IMR-90 (cell line): Measurements from ENCODE around the gene CNIH1. TPM values are rescaled to one million over a fixed set of nuclear protein-coding genes. Genes with fewer than 3 reads are reported as not detected.
A peak's percentile ranks its signal among the peaks of the same experiment; 100 is the strongest.

ENCODE experiments used
- ATAC-seq: fragments of 200-7000 bp; cut with Tn5 transposase; 2 replicates; pipeline ENCODE4 v1.9.1; 2020; ENCODE audit warnings: low read depth, mild to moderate bottlenecking, moderate library complexity
- BruUV-seq: library from RNA; stranded (reverse); fragments of 400-500 nt; replicated peaks from 2 replicates; lab custom pipeline; 2021; lab: Mats Ljungman, UMichigan
- CTCF ChIA-PET: fragments of 300-600 bp; formaldehyde crosslinking; extraction: SDS; loops from one replicate; lab custom pipeline; 2021; ENCODE audit warnings: antibody characterized with exemption; lab: Yijun Ruan, JAX
- POLR2A ChIA-PET: fragments of 300-600 bp; sonication (Branson Sonifier 250); formaldehyde crosslinking; loops from one replicate; lab custom pipeline; 2022; ENCODE audit warnings: antibody characterized with exemption; ENCODE audit not compliant: unreplicated experiment; lab: Charles Lee
- DNase-seq: peaks from one replicate; pipeline ENCODE4 v3.0.0; 2013
- H2AFZ ChIP-seq: replicated peaks from 2 replicates; pipeline ENCODE3; 2013; ENCODE audit warnings: low read length, mild to moderate bottlenecking; ENCODE audit not compliant: poor library complexity
- H2AK5ac ChIP-seq: 2 replicates; pipeline ENCODE4 v1.6.1; 2013; ENCODE audit warnings: low read depth, low read length, inconsistent platforms
- H2AK9ac ChIP-seq: replicated peaks from 2 replicates; pipeline ENCODE3; 2013; ENCODE audit warnings: mild to moderate bottlenecking, low read depth, low read length, moderate library complexity; ENCODE audit not compliant: poor library complexity
- H2BK120ac ChIP-seq: 2 replicates; pipeline ENCODE4 v1.6.1; 2013; ENCODE audit warnings: low read depth, low read length, inconsistent platforms
- H2BK15ac ChIP-seq: 3 replicates; pipeline ENCODE4 v1.6.1; 2013; ENCODE audit warnings: low read depth, low read length, inconsistent platforms
- H2BK20ac ChIP-seq: 2 replicates; pipeline ENCODE4 v1.6.1; 2013; ENCODE audit warnings: low read depth, mild to moderate bottlenecking, inconsistent platforms, low read length, moderate library complexity
- H2BK5ac ChIP-seq: 2 replicates; pipeline ENCODE4 v1.6.1; 2013; ENCODE audit warnings: mild to moderate bottlenecking, low read depth, low read length, inconsistent platforms; ENCODE audit not compliant: poor library complexity, severe bottlenecking
- H3K14ac ChIP-seq: replicated peaks from 2 replicates; pipeline ENCODE4 v1.6.1; 2013; ENCODE audit warnings: low read depth, low read length, inconsistent platforms
- H3K18ac ChIP-seq: 2 replicates; pipeline ENCODE4 v1.6.1; 2013; ENCODE audit warnings: low read depth, low read length, control low read depth
- H3K23ac ChIP-seq: 2 replicates; pipeline ENCODE4 v1.6.1; 2013; ENCODE audit warnings: low read depth, low read length, inconsistent platforms
- H3K27ac ChIP-seq: 2 replicates; pipeline ENCODE4 v1.5.1; 2013; ENCODE audit warnings: mild to moderate bottlenecking, control low read depth, low read length; ENCODE audit not compliant: insufficient read depth
- H3K27me3 ChIP-seq: 2 replicates; pipeline ENCODE4 v1.6.1; 2013; ENCODE audit warnings: low read length; ENCODE audit not compliant: control insufficient read depth, insufficient read depth
- H3K36me3 ChIP-seq: 2 replicates; pipeline ENCODE4 v1.6.1; 2013; ENCODE audit warnings: low read length, mixed read lengths; ENCODE audit not compliant: control insufficient read depth, insufficient read depth
- H3K4ac ChIP-seq: 2 replicates; pipeline ENCODE4 v1.6.1; 2013; ENCODE audit warnings: low read depth, low read length, inconsistent platforms
- H3K4me1 ChIP-seq: 2 replicates; pipeline ENCODE4 v1.6.1; 2013; ENCODE audit warnings: low read length, mixed read lengths; ENCODE audit not compliant: control insufficient read depth, insufficient read depth
- H3K4me2 ChIP-seq: 2 replicates; pipeline ENCODE4 v1.6.1; 2013; ENCODE audit warnings: low read depth, mild to moderate bottlenecking, control low read depth, low read length, moderate library complexity
- H3K4me3 ChIP-seq: 2 replicates; pipeline ENCODE4 v1.5.1; 2013; ENCODE audit warnings: low read depth, mild to moderate bottlenecking, control low read depth, low read length, moderate library complexity; ENCODE audit not compliant: insufficient read depth
- H3K56ac ChIP-seq: 2 replicates; pipeline ENCODE4 v1.6.1; 2013; ENCODE audit warnings: low read length, inconsistent platforms; ENCODE audit not compliant: insufficient read depth; ENCODE audit errors: extremely low read depth
- H3K79me1 ChIP-seq, 2 experiments: 2 replicates each; pipeline ENCODE4 v1.6.1; 2013; ENCODE audit warnings: low read length in 2 of 2, inconsistent platforms in 1 of 2, low read depth in 1 of 2
- H3K9ac ChIP-seq: 2 replicates; pipeline ENCODE4 v1.6.1; 2013; ENCODE audit warnings: low read depth, low read length, control low read depth
- H3K9me1 ChIP-seq: 2 replicates; pipeline ENCODE4 v1.6.1; 2013; ENCODE audit warnings: low read length, inconsistent platforms; ENCODE audit not compliant: insufficient read depth
- H3K9me3 ChIP-seq: 2 replicates; pipeline ENCODE4 v1.6.1; 2013; ENCODE audit warnings: low read length; ENCODE audit not compliant: control insufficient read depth, insufficient read depth
- H4K20me1 ChIP-seq: 2 replicates; pipeline ENCODE4 v1.6.1; 2013; ENCODE audit warnings: low read length, inconsistent platforms; ENCODE audit not compliant: insufficient read depth
- H4K5ac ChIP-seq: 2 replicates; pipeline ENCODE4 v1.6.1; 2013; ENCODE audit warnings: mild to moderate bottlenecking, low read depth, low read length, control low read depth
- H4K8ac ChIP-seq, 2 experiments: 2 replicates each; pipeline ENCODE4 v1.6.1; 2013; ENCODE audit warnings: low read depth in 2 of 2, low read length in 2 of 2, control low read depth in 1 of 2, inconsistent platforms in 1 of 2
- H4K91ac ChIP-seq: 2 replicates; pipeline ENCODE4 v1.6.1; 2013; ENCODE audit warnings: low read depth, low read length, inconsistent platforms; ENCODE audit not compliant: insufficient read depth
- CEBPB ChIP-seq: IDR thresholded peaks from 2 replicates; pipeline ENCODE4 v1.6.1; 2012; ENCODE audit warnings: low read depth, low read length, improper control_type of control experiment
- MAZ ChIP-seq: IDR thresholded peaks from 2 replicates; pipeline ENCODE4 v1.6.1; 2012; ENCODE audit warnings: low read depth, mild to moderate bottlenecking, low read length, improper control_type of control experiment, moderate library complexity, borderline replicate concordance
- POLR2A ChIP-seq: IDR thresholded peaks from 2 replicates; pipeline ENCODE4 v1.6.1; 2012; ENCODE audit warnings: mild to moderate bottlenecking, low read depth, low read length
- RAD21 ChIP-seq: IDR thresholded peaks from 2 replicates; pipeline ENCODE4 v1.6.1; 2012; ENCODE audit warnings: low read length, improper control_type of control experiment
- RFX5 ChIP-seq: IDR thresholded peaks from 2 replicates; pipeline ENCODE4 v1.8.0; 2012; ENCODE audit warnings: low read depth, mild to moderate bottlenecking, low read length, moderate library complexity
- USF2 ChIP-seq: fragments of 150-350 bp; IDR thresholded peaks from 2 replicates; pipeline ENCODE4 v1.6.1; 2017; ENCODE audit warnings: mild to moderate bottlenecking, antibody characterized with exemption, low read length, low read depth
- WGBS, 2 experiments: methylation state at CpG; one replicate each; pipeline versions ENCODE4 v1.1.5 to v1.1.7; 2013; ENCODE audit warnings: missing lambda C conversion rate in 2 of 2; ENCODE audit not compliant: insufficient read length in 1 of 2; ENCODE audit errors: extremely low coverage in 2 of 2; 5-methylcytosine and 5-hydroxymethylcytosine counted together
- dilution Hi-C: fragments of 300-500 bp; cut with HindIII; formaldehyde crosslinking; loops from one replicate; pipeline ENCODE4 v1.14.3; 2018; ENCODE audit warnings: low sequenced_read_pairs; ENCODE audit not compliant: unreplicated experiment
- in situ Hi-C: fragments of 300-500 bp; cut with MboI; formaldehyde crosslinking; loops from 3 replicates; pipeline ENCODE4 v1.14.3; 2019; ENCODE audit warnings: low sequenced_read_pairs, inconsistent platforms, mixed read lengths
- intact Hi-C: fragments of 100-400 bp; cut with micrococcal nuclease; formaldehyde crosslinking; loops from 2 replicates; pipeline ENCODE4 v1.10.0; 2022
- polyA plus RNA-seq, 3 experiments: library from polyadenylated mRNA; depleted of rRNA; stranded (reverse); fragments of >200 nt; gene quantifications; 2 replicates each; pipeline ENCODE4 v1.2.3, GENCODE V29; 2012; ENCODE audit warnings: low replicate concordance in 1 of 3
- total RNA-seq: library from RNA; depleted of rRNA; stranded (reverse); fragments of >200 nt; gene quantifications from 2 replicates; pipeline ENCODE4 v1.2.3, GENCODE V29; 2012

The CNIH1 gene
- total and polyA plus RNA-seq, 2 of the 4 experiments (the other 2 are of a cell fraction): 244 to 284 TPM

- POLR2A ChIA-PET: no interaction called here
- no peaks in the 10 kb centered on the region for H3K4me1 ChIP-seq
- no peak overlapping the region for H3K14ac ChIP-seq
- peaks cover 6 to 7% of the 10 kb centered on the region in 2 experiments for H3K79me1 ChIP-seq
- CTCF ChIA-PET: interaction anchor here (0.7 kb wide), 1 partner anchor 17 kb away, joined by 3 read pairs; no protein-coding TSS in a partner anchor
- dilution Hi-C loops: no loop called here
- H4K91ac ChIP-seq: no peak overlapping the region
- no peak overlapping the region for H3K4me2 ChIP-seq
- no peak overlapping the region for H3K23ac ChIP-seq
- peak; percentile 17 for DNase-seq
- H3K9me1 ChIP-seq: no peaks in the 10 kb centered on the region
- intact Hi-C loops: no loop called here
- H2BK20ac ChIP-seq: no peak overlapping the region
- no TSS peak for BruUV-seq
- ATAC-seq: no peak; the same call in 1 of the 2 replicates
- no peak overlapping the region for H4K5ac ChIP-seq
- H2AFZ ChIP-seq: no peak overlapping the region
- H3K18ac ChIP-seq: no peak overlapping the region
- H3K27ac ChIP-seq: no peak overlapping the region
- no peak for TF ChIP-seq MAZ
- no peak for TF ChIP-seq USF2
- no peak for TF ChIP-seq RFX5
- no peak for TF ChIP-seq CEBPB
- no peak for TF ChIP-seq POLR2A
- no peak for TF ChIP-seq RAD21
- no peaks in the 10 kb centered on the region for H3K27me3 ChIP-seq
- peaks cover 8% of the 10 kb centered on the region for H3K36me3 ChIP-seq
- no peak overlapping the region for H3K9ac ChIP-seq
- H3K56ac ChIP-seq: no peak overlapping the region
- no peak overlapping the region for H2BK120ac ChIP-seq
- no peak overlapping the region for H2BK5ac ChIP-seq
- no peaks in the 10 kb centered on the region for H4K20me1 ChIP-seq
- 100% methylated on average over 1 of the region's 2 CpGs; no CpG with 5 or more reads in 1 of the 2 experiments for WGBS, 2 experiments
- no peak overlapping the region for H3K4me3 ChIP-seq
- H2BK15ac ChIP-seq: no peak overlapping the region
- in situ Hi-C loops: no loop called here
- H3K9me3 ChIP-seq: no peaks in the 10 kb centered on the region
- H2AK5ac ChIP-seq: no peak overlapping the region
- no peak overlapping the region for H3K4ac ChIP-seq
- H2AK9ac ChIP-seq: no peak overlapping the region
- H4K8ac ChIP-seq: no peak overlapping the region
These were observed 33.1 kb upstream of the CNIH1 start for GRCh38 chr14:54474232-54474793.
